HCT116 (cell line): ENCODE measurements around the gene ALDH2. TPM values are rescaled to one million over a fixed set of nuclear protein-coding genes. Genes with fewer than 3 reads are reported as not detected.

Source experiments
- ATAC-seq: fragments of 200-7000 bp; cut with Tn5 transposase; 2 replicates; pipeline ENCODE4 v1.9.1; 2020; ENCODE audit warnings: mild to moderate bottlenecking, moderate library complexity
- BruUV-seq: library from RNA; stranded (reverse); fragments of 400-500 nt; replicated peaks from 2 replicates; lab custom pipeline; 2021; lab: Mats Ljungman, UMichigan
- CTCF ChIA-PET: fragments of 300-600 bp; sonication (Branson Sonifier 250); formaldehyde crosslinking; loops from one replicate; lab custom pipeline; 2021; ENCODE audit warnings: antibody characterized with exemption; lab: Charles Lee
- POLR2A ChIA-PET: fragments of 300-600, 350-600 bp; sonication (Branson Sonifier 250); formaldehyde crosslinking; loops from one replicate; lab custom pipeline; 2021; ENCODE audit warnings: antibody characterized with exemption; lab: Charles Lee
- RAD21 ChIA-PET, 2 experiments: fragments of 300-600 bp; sonication (Branson Sonifier 250); formaldehyde crosslinking; loops; one replicate each; lab custom pipeline; 2023; ENCODE audit warnings: low total read pairs in 2 of 2; ENCODE audit not compliant: uncharacterized antibody in 2 of 2, unreplicated experiment in 2 of 2, low non-redundant PET in 1 of 2; lab: Charles Lee
- DNase-seq: peaks from one replicate; pipeline ENCODE4 v3.0.0-alpha.2; 2010; ENCODE audit warnings: low read depth, low spot score
- H2AFZ ChIP-seq: fragments of 200-600 bp; shearing (Covaris generic), sonication (generic); 2 replicates; pipeline ENCODE4 v1.6.1; 2017; ENCODE audit warnings: low read depth, mixed run types, mixed read lengths, antibody characterized with exemption, low read length; ENCODE audit not compliant: poor library complexity, severe bottlenecking
- H3K27ac ChIP-seq: 2 replicates; pipeline ENCODE4 v1.5.1; 2012; ENCODE audit warnings: low read depth, low read length
- H3K27me3 ChIP-seq: fragments of 200-600 bp; sonication (generic); 2 replicates; pipeline ENCODE4 v1.6.1; 2016; ENCODE audit warnings: mixed run types, low read length, mixed read lengths; ENCODE audit not compliant: insufficient read depth
- H3K36me3 ChIP-seq, 2 experiments: fragments of 200-500 bp in 1 of 2; fragments of 200-600 bp in 1 of 2; sonication (Bioruptor generic) in 1 of 2; sonication (generic) in 1 of 2; 2 replicates each; pipeline versions ENCODE4 v1.5.1 to v1.6.1; 2014 to 2016; ENCODE audit warnings: low read length in 2 of 2, inconsistent platforms in 1 of 2, mixed read lengths in 1 of 2, mixed run types in 1 of 2; ENCODE audit not compliant: insufficient read depth in 2 of 2, control insufficient read depth in 1 of 2
- H3K4me1 ChIP-seq, 2 experiments: fragments of 200-600 bp in 1 of 2; sonication (generic) in 1 of 2; 2 replicates each; pipeline versions ENCODE4 v1.5.1 to v1.6.1; 2012 to 2017; ENCODE audit warnings: low read length in 2 of 2, inconsistent platforms in 1 of 2, mild to moderate bottlenecking in 1 of 2, mixed read lengths in 1 of 2, mixed run types in 1 of 2, moderate library complexity in 1 of 2; ENCODE audit not compliant: insufficient read depth in 2 of 2, control insufficient read depth in 1 of 2
- H3K4me2 ChIP-seq: fragments of 200-600 bp; sonication (generic); 2 replicates; pipeline ENCODE4 v1.6.1; 2017; ENCODE audit warnings: mixed run types, low read length, mixed read lengths
- H3K4me3 ChIP-seq, 2 experiments: fragments of 200-600 bp in 1 of 2; sonication (generic) in 1 of 2; replicated peaks in 1 of 2; 2 replicates each; pipeline ENCODE4 v1.5.1; 2011 to 2016; ENCODE audit warnings: low read length in 2 of 2, control low read depth in 1 of 2, low read depth in 1 of 2, mild to moderate bottlenecking in 1 of 2, mixed read lengths in 1 of 2, mixed run types in 1 of 2
- H3K79me2 ChIP-seq: fragments of 200-600 bp; sonication (generic); 2 replicates; pipeline ENCODE4 v1.6.1; 2017; ENCODE audit warnings: mild to moderate bottlenecking, mixed run types, low read length, moderate library complexity, mixed read lengths; ENCODE audit not compliant: insufficient read depth
- H3K9ac ChIP-seq: fragments of 200-600 bp; sonication (generic); 2 replicates; pipeline ENCODE4 v1.6.1; 2016; ENCODE audit warnings: low read length, mixed read lengths
- H3K9me2 ChIP-seq: fragments of 200-600 bp; sonication (generic), shearing (Covaris generic); 2 replicates; pipeline ENCODE4 v1.6.1; 2017; ENCODE audit warnings: mixed run types, mild to moderate bottlenecking, moderate library complexity; ENCODE audit not compliant: insufficient read depth
- H3K9me3 ChIP-seq, 2 experiments: fragments of 200-500 bp in 1 of 2; fragments of 200-600 bp in 1 of 2; sonication (Bioruptor generic) in 1 of 2; sonication (generic) in 1 of 2; 2 replicates each; pipeline ENCODE4 v1.6.1; 2014 to 2017; ENCODE audit warnings: low read length in 2 of 2, mixed read lengths in 2 of 2, inconsistent platforms in 1 of 2, low read depth in 1 of 2, mild to moderate bottlenecking in 1 of 2, mixed run types in 1 of 2, moderate library complexity in 1 of 2; ENCODE audit not compliant: control insufficient read depth in 1 of 2, insufficient read depth in 1 of 2
- H4K20me1 ChIP-seq: fragments of 200-600 bp; sonication (generic), shearing (Covaris generic); 2 replicates; pipeline ENCODE4 v1.6.1; 2017; ENCODE audit warnings: mixed run types, mild to moderate bottlenecking, moderate library complexity; ENCODE audit not compliant: insufficient read depth
- EZH2 ChIP-seq: fragments of 200-600 bp; sonication (generic); IDR thresholded peaks from 2 replicates; pipeline ENCODE4 v1.6.1; 2017; ENCODE audit warnings: antibody characterized with exemption, mixed run types
- JUND ChIP-seq: IDR thresholded peaks from 2 replicates; pipeline ENCODE4 v1.6.1; 2012
- RAD21 ChIP-seq: IDR thresholded peaks from 2 replicates; pipeline ENCODE4 v1.6.1; 2012; ENCODE audit warnings: low read depth, mild to moderate bottlenecking
- SIN3A ChIP-seq: IDR thresholded peaks from 2 replicates; pipeline ENCODE4 v1.6.1; 2012; ENCODE audit warnings: low read depth
- SRF ChIP-seq: IDR thresholded peaks from 2 replicates; pipeline ENCODE4 v1.6.1; 2012; ENCODE audit warnings: low read depth
- TCF7L2 ChIP-seq: IDR thresholded peaks from 2 replicates; pipeline ENCODE4 v1.7.0; 2011; ENCODE audit warnings: borderline replicate concordance, inconsistent platforms; ENCODE audit not compliant: insufficient read depth, insufficient read length; ENCODE audit errors: extremely low read depth
- YY1 ChIP-seq: IDR thresholded peaks from 2 replicates; pipeline ENCODE4 v1.6.1; 2011; ENCODE audit warnings: low read length, low read depth, moderate library complexity, mild to moderate bottlenecking; ENCODE audit not compliant: insufficient replicate concordance; ENCODE audit errors: extremely low read depth
- intact Hi-C: fragments of 100-400 bp; cut with micrococcal nuclease; formaldehyde crosslinking; loops from 2 replicates; pipeline ENCODE4 v1.10.0; 2022
- total RNA-seq: library from RNA; stranded (reverse); gene quantifications from one replicate; pipeline ENCODE4 v1.2.1, GENCODE V29; 2021; ENCODE audit not compliant: unreplicated experiment
- TF ChIP-seq, protein P1 (sequence below), 3 experiments: fragments of 200-600 bp in 1 of 3; sonication (generic) in 1 of 3; IDR thresholded peaks in 2 of 3; conservative IDR thresholded peaks in 1 of 3; 2 replicates each; pipeline ENCODE4 v1.5.1; 2012 to 2017; ENCODE audit warnings: low read depth in 2 of 3, low read length in 2 of 3, antibody characterized with exemption in 1 of 3, borderline replicate concordance in 1 of 3, control low read depth in 1 of 3, mild to moderate bottlenecking in 1 of 3, mixed read lengths in 1 of 3, mixed run types in 1 of 3, moderate library complexity in 1 of 3; ENCODE audit not compliant: insufficient read depth in 1 of 3
- TF ChIP-seq, protein P2 (sequence below): IDR thresholded peaks from 2 replicates; pipeline ENCODE4 v1.6.1; 2012

The ALDH2 gene
- total RNA-seq, 1 experiment from 2014 or later = 32.9 TPM

DNA sequence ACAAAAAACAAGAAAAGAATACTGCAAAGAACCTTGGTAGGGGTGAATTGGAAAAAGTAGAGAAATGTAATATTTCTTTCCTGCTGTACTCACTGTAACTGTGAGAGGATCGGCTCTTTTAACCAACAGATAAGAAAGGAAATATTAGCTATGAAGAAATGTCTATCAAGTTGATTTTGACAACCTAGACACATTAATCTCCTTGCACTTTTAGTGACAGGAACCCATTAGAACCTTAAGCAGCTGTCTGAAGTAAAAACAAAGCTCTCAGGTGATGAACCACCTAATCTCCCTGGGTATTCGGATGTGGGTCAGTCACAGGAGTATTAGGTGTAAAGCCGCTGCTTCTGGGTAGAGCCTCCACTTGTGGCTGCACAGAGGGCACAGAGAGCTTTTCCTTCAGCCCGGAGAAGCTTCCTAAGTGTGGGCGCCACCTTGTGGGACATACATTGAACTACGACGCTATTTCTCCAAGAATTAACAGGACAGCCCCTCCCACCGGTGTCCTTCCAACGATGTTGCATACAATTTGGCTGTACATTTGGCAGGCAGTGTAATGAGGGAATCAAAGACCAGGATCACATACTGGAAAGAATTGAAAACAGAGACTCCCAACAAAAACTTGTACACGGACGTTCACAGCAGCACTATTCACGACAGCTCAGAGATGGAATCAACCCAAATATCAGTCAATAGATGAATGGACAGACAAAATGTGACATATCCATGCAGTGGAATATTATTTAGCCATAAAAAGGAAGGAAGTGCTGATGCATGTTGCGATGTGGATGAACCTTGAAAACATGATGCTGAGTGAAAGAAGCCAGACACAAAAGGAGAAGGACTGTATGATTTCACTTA, 46.4 kb downstream of the ALDH2 start:
- H3K9me2 ChIP-seq = no peaks in the 10 kb centered on the region
- DNase-seq = peak; percentile 76
- no TSS peak for BruUV-seq
- peak; percentile 98 for ATAC-seq
- intact Hi-C loops = loop anchor here (1.0 to 5.0 kb wide), 3 partner anchors 60 to 416 kb away; no protein-coding TSS in a partner anchor
- no peaks in the 10 kb centered on the region for H3K27me3 ChIP-seq
- peak overlapping the region; percentile 24; the same call in 1 of the 2 replicates for H3K4me2 ChIP-seq
- ChIA-PET CTCF (interaction anchor here (0.6 to 1.8 kb wide), 16 partner anchors 8 to 575 kb away, joined by 3 to 42 read pairs (median 4); partner anchors contain the start of genes BRAP and MAPKAPK5), RAD21 (interaction anchor here in 1 of 2 experiments (1.2 to 1.4 kb wide), 2 partner anchors 59 to 60 kb away, joined by 5 read pairs; no protein-coding TSS in a partner anchor), POLR2A (no interaction called here)
- no peaks in the 10 kb centered on the region for H3K79me2 ChIP-seq
- no peaks in the 10 kb centered on the region for H4K20me1 ChIP-seq
- no peaks in the 10 kb centered on the region for H3K36me3 ChIP-seq
- H3K27ac ChIP-seq = no peak overlapping the region
- TF ChIP-seq YY1 (peak; percentile 45), SIN3A (no peak), JUND (no peak), RAD21 (peak; percentile 87), TCF7L2 (no peak), EZH2 (no peak), SRF (no peak)
- TF ChIP-seq, protein P1, sequence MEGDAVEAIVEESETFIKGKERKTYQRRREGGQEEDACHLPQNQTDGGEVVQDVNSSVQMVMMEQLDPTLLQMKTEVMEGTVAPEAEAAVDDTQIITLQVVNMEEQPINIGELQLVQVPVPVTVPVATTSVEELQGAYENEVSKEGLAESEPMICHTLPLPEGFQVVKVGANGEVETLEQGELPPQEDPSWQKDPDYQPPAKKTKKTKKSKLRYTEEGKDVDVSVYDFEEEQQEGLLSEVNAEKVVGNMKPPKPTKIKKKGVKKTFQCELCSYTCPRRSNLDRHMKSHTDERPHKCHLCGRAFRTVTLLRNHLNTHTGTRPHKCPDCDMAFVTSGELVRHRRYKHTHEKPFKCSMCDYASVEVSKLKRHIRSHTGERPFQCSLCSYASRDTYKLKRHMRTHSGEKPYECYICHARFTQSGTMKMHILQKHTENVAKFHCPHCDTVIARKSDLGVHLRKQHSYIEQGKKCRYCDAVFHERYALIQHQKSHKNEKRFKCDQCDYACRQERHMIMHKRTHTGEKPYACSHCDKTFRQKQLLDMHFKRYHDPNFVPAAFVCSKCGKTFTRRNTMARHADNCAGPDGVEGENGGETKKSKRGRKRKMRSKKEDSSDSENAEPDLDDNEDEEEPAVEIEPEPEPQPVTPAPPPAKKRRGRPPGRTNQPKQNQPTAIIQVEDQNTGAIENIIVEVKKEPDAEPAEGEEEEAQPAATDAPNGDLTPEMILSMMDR (IDR thresholded peaks at IDR 0.05 in 2 of 3, conservative IDR thresholded peaks at IDR 0.05 in 1 of 3; ENCODE audit: borderline replicate concordance in 1 of 3, insufficient read depth in 1 of 3, low read depth in 2 of 3, low read length in 2 of 3) = peak; percentile 78 to 88 (median 82)
- TF ChIP-seq, protein P2, sequence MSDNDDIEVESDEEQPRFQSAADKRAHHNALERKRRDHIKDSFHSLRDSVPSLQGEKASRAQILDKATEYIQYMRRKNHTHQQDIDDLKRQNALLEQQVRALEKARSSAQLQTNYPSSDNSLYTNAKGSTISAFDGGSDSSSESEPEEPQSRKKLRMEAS = no peak
- H3K9me3 ChIP-seq = no peaks in the 10 kb centered on the region
- no peak overlapping the region for H3K9ac ChIP-seq
- H3K4me1 ChIP-seq = peaks cover 0 to 6% of the 10 kb centered on the region in 2 experiments; a peak in 2 of 4 replicates
- H3K4me3 ChIP-seq = no peak overlapping the region
- H2AFZ ChIP-seq = peak overlapping the region; percentile 87
